Panc1 (cell line): ENCODE data around the gene MSMP. TPM values are rescaled to one million over a fixed set of nuclear protein-coding genes. Genes with fewer than 3 reads are reported as not detected.

Source experiments
- ATAC-seq: fragments of 200-7000 bp; cut with Tn5 transposase; 2 replicates; pipeline ENCODE4 v1.9.1; 2020; ENCODE audit warnings: mild to moderate bottlenecking, moderate library complexity
- BruUV-seq: library from RNA; stranded (reverse); fragments of 400-500 nt; replicated peaks from 2 replicates; lab custom pipeline; 2021; lab: Mats Ljungman, UMichigan
- CTCF ChIA-PET: fragments of 300-600 bp; sonication (Branson Sonifier 250); formaldehyde crosslinking; loops from one replicate; lab custom pipeline; 2022; ENCODE audit warnings: antibody characterized with exemption; lab: Charles Lee
- POLR2A ChIA-PET: fragments of 300-600 bp; sonication (Branson Sonifier 250); formaldehyde crosslinking; loops from one replicate; lab custom pipeline; 2022; ENCODE audit warnings: antibody characterized with exemption; lab: Charles Lee
- DNase-seq: peaks from one replicate; pipeline ENCODE4 v3.0.0-alpha.2; 2010; ENCODE audit warnings: low read depth, low spot score
- H3K27ac ChIP-seq: 2 replicates; pipeline ENCODE4 v1.5.1; 2011; ENCODE audit warnings: mild to moderate bottlenecking, low read length, inconsistent platforms
- H3K27me3 ChIP-seq: fragments of 200-500 bp; sonication (Bioruptor generic); 2 replicates; pipeline ENCODE4 v1.6.0; 2014; ENCODE audit warnings: low read length, inconsistent platforms; ENCODE audit not compliant: control insufficient read depth, insufficient read depth
- H3K36me3 ChIP-seq: fragments of 200-500 bp; sonication (Bioruptor generic); 2 replicates; pipeline ENCODE4 v1.5.1; 2014; ENCODE audit warnings: inconsistent platforms, mild to moderate bottlenecking, low read length, moderate library complexity; ENCODE audit not compliant: control insufficient read depth, insufficient read depth
- H3K4me1 ChIP-seq: 2 replicates; pipeline ENCODE4 v1.5.1; 2011; ENCODE audit warnings: inconsistent platforms, mild to moderate bottlenecking, low read length, moderate library complexity; ENCODE audit not compliant: control insufficient read depth, insufficient read depth
- H3K4me3 ChIP-seq, 2 experiments: 2 replicates each; pipeline ENCODE4 v1.5.1; 2011 to 2012; ENCODE audit warnings: low read depth in 2 of 2, low read length in 2 of 2, mild to moderate bottlenecking in 2 of 2, inconsistent platforms in 1 of 2, moderate library complexity in 1 of 2
- H3K9me3 ChIP-seq: fragments of 200-500 bp; sonication (Bioruptor generic); 2 replicates; pipeline ENCODE4 v1.5.1; 2014; ENCODE audit warnings: low read depth, mild to moderate bottlenecking, inconsistent platforms, low read length, moderate library complexity; ENCODE audit not compliant: control insufficient read depth, insufficient read depth
- POLR2AphosphoS5 ChIP-seq: IDR thresholded peaks from 2 replicates; pipeline ENCODE4 v1.6.1; 2012; ENCODE audit warnings: mild to moderate bottlenecking, low read depth, low read length, moderate library complexity
- REST ChIP-seq, 2 experiments: IDR thresholded peaks; 2 replicates each; pipeline ENCODE4 v1.6.1; 2011 to 2012; ENCODE audit warnings: low read depth in 2 of 2, control low read depth in 1 of 2, low read length in 1 of 2, mild to moderate bottlenecking in 1 of 2, moderate library complexity in 1 of 2; ENCODE audit not compliant: insufficient read depth in 1 of 2
- SIN3A ChIP-seq: IDR thresholded peaks from 2 replicates; pipeline ENCODE4 v1.6.1; 2012; ENCODE audit warnings: low read depth, mild to moderate bottlenecking, low read length, moderate library complexity, borderline replicate concordance; ENCODE audit not compliant: insufficient read depth
- TCF7L2 ChIP-seq: IDR thresholded peaks from 2 replicates; pipeline ENCODE4 v1.6.1; 2011; ENCODE audit warnings: mild to moderate bottlenecking, low read depth, low read length, inconsistent platforms
- in situ Hi-C: cut with HindIII; loops from 2 replicates; pipeline ENCODE4 v1.10.0; 2016; ENCODE audit warnings: low sequenced_read_pairs, low pct_unique_long_range_greater_than_20kb
- intact Hi-C: fragments of 100-400 bp; cut with micrococcal nuclease; formaldehyde crosslinking; loops from one replicate; pipeline ENCODE4 v1.10.0; 2022; ENCODE audit not compliant: unreplicated experiment
- total RNA-seq: library from RNA; stranded (reverse); gene quantifications from one replicate; pipeline ENCODE4 v1.2.1, GENCODE V29; 2021; ENCODE audit not compliant: unreplicated experiment
- TF ChIP-seq, protein P1 (sequence below): fragments of 450-650 bp; IDR thresholded peaks from 2 replicates; pipeline ENCODE4 v1.5.1; 2017; ENCODE audit warnings: mild to moderate bottlenecking

The MSMP gene
- total RNA-seq, 1 experiment from 2014 or later: 1.4 TPM

- Histone ChIP-seq H3K4me1 (peaks cover 22% of the 10 kb centered on the region; the same call in 1 of the 2 replicates), H3K27ac (no peak overlapping the region), H3K9me3 (no peaks in the 10 kb centered on the region), H3K36me3 (peaks cover 14% of the 10 kb centered on the region), H3K27me3 (no peaks in the 10 kb centered on the region), H3K4me3 (peak overlapping the region; percentile 95 to 96; a peak in 3 of 4 replicates)
- CTCF ChIA-PET: interaction anchor here (0.5 to 0.7 kb wide), 2 partner anchors 10 to 44 kb away, joined by 3 to 6 read pairs; no protein-coding TSS in a partner anchor
- ATAC-seq (no peak), DNase-seq (no peak)
- TF ChIP-seq REST (IDR thresholded peaks at IDR 0.05; ENCODE audit: insufficient read depth in 1 of 2, low read depth in 2 of 2, low read length in 1 of 2) (no peak), TCF7L2 (no peak), SIN3A (no peak), POLR2AphosphoS5 (no peak)
- TF ChIP-seq, protein P1, sequence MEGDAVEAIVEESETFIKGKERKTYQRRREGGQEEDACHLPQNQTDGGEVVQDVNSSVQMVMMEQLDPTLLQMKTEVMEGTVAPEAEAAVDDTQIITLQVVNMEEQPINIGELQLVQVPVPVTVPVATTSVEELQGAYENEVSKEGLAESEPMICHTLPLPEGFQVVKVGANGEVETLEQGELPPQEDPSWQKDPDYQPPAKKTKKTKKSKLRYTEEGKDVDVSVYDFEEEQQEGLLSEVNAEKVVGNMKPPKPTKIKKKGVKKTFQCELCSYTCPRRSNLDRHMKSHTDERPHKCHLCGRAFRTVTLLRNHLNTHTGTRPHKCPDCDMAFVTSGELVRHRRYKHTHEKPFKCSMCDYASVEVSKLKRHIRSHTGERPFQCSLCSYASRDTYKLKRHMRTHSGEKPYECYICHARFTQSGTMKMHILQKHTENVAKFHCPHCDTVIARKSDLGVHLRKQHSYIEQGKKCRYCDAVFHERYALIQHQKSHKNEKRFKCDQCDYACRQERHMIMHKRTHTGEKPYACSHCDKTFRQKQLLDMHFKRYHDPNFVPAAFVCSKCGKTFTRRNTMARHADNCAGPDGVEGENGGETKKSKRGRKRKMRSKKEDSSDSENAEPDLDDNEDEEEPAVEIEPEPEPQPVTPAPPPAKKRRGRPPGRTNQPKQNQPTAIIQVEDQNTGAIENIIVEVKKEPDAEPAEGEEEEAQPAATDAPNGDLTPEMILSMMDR: no peak
- no TSS peak for BruUV-seq
- in situ Hi-C loops (no loop called here), intact Hi-C loops (no loop called here)
- POLR2A ChIA-PET: no interaction called here
These were observed 8.5 kb downstream of the MSMP start for GRCh38 chr9:35745569-35745968.

- peaks cover 18% of the 10 kb centered on the region for H3K36me3 ChIP-seq
- ATAC-seq (no peak), DNase-seq (no peak)
- intact Hi-C loops (no loop called here), in situ Hi-C loops (no loop called here)
- BruUV-seq: no TSS peak
- H3K9me3 ChIP-seq: no peaks in the 10 kb centered on the region
- H3K27me3 ChIP-seq: no peaks in the 10 kb centered on the region
- TF ChIP-seq REST (IDR thresholded peaks at IDR 0.05; ENCODE audit: insufficient read depth in 1 of 2, low read depth in 2 of 2, low read length in 1 of 2) (no peak), SIN3A (no peak), TCF7L2 (no peak), POLR2AphosphoS5 (no peak)
- TF ChIP-seq, protein P1: no peak
- H3K4me1 ChIP-seq: peaks cover 17% of the 10 kb centered on the region; the same call in 1 of the 2 replicates
- no peak overlapping the region for H3K4me3 ChIP-seq
- no peak overlapping the region for H3K27ac ChIP-seq
- ChIA-PET CTCF (interaction anchor here (0.5 kb wide), 1 partner anchor 39 kb away, joined by 4 read pairs; no protein-coding TSS in a partner anchor), POLR2A (no interaction called here)
These were observed 10.1 kb downstream of the MSMP start for GRCh38 chr9:35743880-35744518.
